ENCODE data around the gene NOSTRIN.

The NOSTRIN gene

DNA sequence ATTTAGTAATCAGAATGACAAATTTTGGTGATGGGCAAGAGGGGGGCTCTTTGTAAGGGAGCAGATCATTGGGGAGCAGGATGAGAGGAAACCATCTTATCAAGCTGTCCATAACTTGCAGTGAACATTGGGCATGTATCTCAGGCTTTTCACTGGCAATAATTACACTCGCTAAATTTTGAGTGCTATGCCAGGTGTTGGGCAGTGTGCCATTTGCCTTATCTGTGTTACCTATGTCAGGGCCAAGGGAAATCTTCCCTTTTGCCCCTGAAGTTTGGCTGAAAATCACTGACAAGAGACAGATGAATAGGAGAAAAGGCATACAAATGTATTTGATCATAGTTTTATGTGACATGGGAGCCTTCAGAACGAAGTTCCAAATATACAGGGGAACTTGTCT lies 39.0 kb downstream of the NOSTRIN start:
- no peak overlapping the region for H3K4me3 ChIP-seq (ENCODE audit: low read length)
- H3K4me2 ChIP-seq (ENCODE audit: low read depth, low read length), result no peak overlapping the region
- no peak overlapping the region for H3K9ac ChIP-seq (ENCODE audit: low read length)
- no peaks in the 10 kb centered on the region for H3K9me2 ChIP-seq (replicated peaks; ENCODE audit: insufficient read depth, low read length)
- no peak for TF ChIP-seq EZH2 (optimal IDR thresholded peaks at IDR 0.05; ENCODE audit: low read depth, low read length)
- TF ChIP-seq EZH2phosphoT487 (IDR thresholded peaks at IDR 0.05; ENCODE audit: low read length), result no peak
- TF ChIP-seq, protein P1, sequence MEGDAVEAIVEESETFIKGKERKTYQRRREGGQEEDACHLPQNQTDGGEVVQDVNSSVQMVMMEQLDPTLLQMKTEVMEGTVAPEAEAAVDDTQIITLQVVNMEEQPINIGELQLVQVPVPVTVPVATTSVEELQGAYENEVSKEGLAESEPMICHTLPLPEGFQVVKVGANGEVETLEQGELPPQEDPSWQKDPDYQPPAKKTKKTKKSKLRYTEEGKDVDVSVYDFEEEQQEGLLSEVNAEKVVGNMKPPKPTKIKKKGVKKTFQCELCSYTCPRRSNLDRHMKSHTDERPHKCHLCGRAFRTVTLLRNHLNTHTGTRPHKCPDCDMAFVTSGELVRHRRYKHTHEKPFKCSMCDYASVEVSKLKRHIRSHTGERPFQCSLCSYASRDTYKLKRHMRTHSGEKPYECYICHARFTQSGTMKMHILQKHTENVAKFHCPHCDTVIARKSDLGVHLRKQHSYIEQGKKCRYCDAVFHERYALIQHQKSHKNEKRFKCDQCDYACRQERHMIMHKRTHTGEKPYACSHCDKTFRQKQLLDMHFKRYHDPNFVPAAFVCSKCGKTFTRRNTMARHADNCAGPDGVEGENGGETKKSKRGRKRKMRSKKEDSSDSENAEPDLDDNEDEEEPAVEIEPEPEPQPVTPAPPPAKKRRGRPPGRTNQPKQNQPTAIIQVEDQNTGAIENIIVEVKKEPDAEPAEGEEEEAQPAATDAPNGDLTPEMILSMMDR (IDR thresholded peaks at IDR 0.05; ENCODE audit: low read length), result no peak
- DNase-seq, result no peak
- H3K79me2 ChIP-seq (ENCODE audit: low read length), result no peaks in the 10 kb centered on the region
- H3K9me3 ChIP-seq (replicated peaks; ENCODE audit: insufficient read depth, low read length), result no peaks in the 10 kb centered on the region
- no peaks in the 10 kb centered on the region for H3K27me3 ChIP-seq (replicated peaks; ENCODE audit: insufficient read depth, low read length)
- no peaks in the 10 kb centered on the region for H3K36me3 ChIP-seq (replicated peaks; ENCODE audit: insufficient read depth, low read length)
- H3K27ac ChIP-seq (ENCODE audit: low read length), result no peak overlapping the region
- no peaks in the 10 kb centered on the region for H4K20me1 ChIP-seq (ENCODE audit: insufficient read depth, low read length)
- no peaks in the 10 kb centered on the region for H3F3A ChIP-seq (ENCODE audit: insufficient read depth, low read length)
- H3K4me1 ChIP-seq (ENCODE audit: low read length), result peaks cover 12% of the 10 kb centered on the region
- no peak overlapping the region for H2AFZ ChIP-seq (ENCODE audit: low read length)

DNA sequence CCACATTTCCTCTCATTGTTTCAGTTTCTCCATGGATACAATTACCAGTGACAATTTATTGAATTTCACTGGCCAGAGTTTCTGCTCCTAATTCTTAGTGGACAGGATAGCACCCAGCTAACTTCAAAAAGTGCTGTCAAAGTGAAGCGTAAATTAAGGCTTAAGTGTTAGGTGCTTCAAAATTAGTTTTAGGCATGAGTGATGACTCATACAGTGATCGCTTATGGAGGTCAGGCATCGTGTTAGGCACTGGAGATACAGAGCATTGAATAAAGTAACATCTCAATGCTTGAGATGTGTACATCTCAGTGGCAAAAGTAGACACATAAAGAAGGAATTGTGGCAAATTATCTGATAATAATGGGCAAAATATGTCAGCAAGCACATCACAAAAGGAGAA lies 40.8 kb downstream of the NOSTRIN start:
- H3F3A ChIP-seq (ENCODE audit: insufficient read depth, low read length), result no peaks in the 10 kb centered on the region
- H3K4me3 ChIP-seq (ENCODE audit: low read length), result no peak overlapping the region
- no peaks in the 10 kb centered on the region for H3K36me3 ChIP-seq (replicated peaks; ENCODE audit: insufficient read depth, low read length)
- no peak overlapping the region for H2AFZ ChIP-seq (ENCODE audit: low read length)
- no peak overlapping the region for H3K4me2 ChIP-seq (ENCODE audit: low read depth, low read length)
- TF ChIP-seq EZH2 (optimal IDR thresholded peaks at IDR 0.05; ENCODE audit: low read depth, low read length), result no peak
- TF ChIP-seq EZH2phosphoT487 (IDR thresholded peaks at IDR 0.05; ENCODE audit: low read length), result no peak
- TF ChIP-seq, protein P1 (IDR thresholded peaks at IDR 0.05; ENCODE audit: low read length), result no peak
- H3K27me3 ChIP-seq (replicated peaks; ENCODE audit: insufficient read depth, low read length), result no peaks in the 10 kb centered on the region
- no peak overlapping the region for H3K27ac ChIP-seq (ENCODE audit: low read length)
- H4K20me1 ChIP-seq (ENCODE audit: insufficient read depth, low read length), result no peaks in the 10 kb centered on the region
- H3K9me3 ChIP-seq (replicated peaks; ENCODE audit: insufficient read depth, low read length), result no peaks in the 10 kb centered on the region
- H3K9me2 ChIP-seq (replicated peaks; ENCODE audit: insufficient read depth, low read length), result no peaks in the 10 kb centered on the region
- no peaks in the 10 kb centered on the region for H3K79me2 ChIP-seq (ENCODE audit: low read length)
- peaks cover 12% of the 10 kb centered on the region for H3K4me1 ChIP-seq (ENCODE audit: low read length)
- DNase-seq, result no peak
- no peak overlapping the region for H3K9ac ChIP-seq (ENCODE audit: low read length)

DNA sequence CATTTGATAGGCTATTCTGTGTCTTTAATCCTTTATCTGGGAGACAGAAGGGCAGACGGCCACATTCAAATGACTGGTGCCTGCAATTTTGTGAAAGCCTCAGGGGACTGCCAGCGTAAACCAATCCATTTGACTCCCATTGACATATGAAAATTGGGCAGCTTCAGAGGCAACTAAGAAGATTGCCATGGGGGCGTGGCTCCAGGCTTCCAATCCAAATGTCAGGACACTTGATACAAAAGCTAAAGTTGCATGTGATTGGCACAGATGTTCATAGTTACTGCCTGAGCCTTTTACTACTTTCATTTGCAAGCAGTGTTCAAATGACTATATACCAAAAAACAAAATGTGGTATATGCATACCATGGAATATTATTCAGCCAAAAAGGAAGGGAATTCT lies 45.8 kb downstream of the NOSTRIN start:
- H3K4me3 ChIP-seq (ENCODE audit: low read length), result no peak overlapping the region
- H2AFZ ChIP-seq (ENCODE audit: low read length), result no peak overlapping the region
- H3K9me2 ChIP-seq (replicated peaks; ENCODE audit: insufficient read depth, low read length), result no peaks in the 10 kb centered on the region
- peaks cover 5% of the 10 kb centered on the region for H3K4me1 ChIP-seq (ENCODE audit: low read length)
- no peak overlapping the region for H3K27ac ChIP-seq (ENCODE audit: low read length)
- no peaks in the 10 kb centered on the region for H3F3A ChIP-seq (ENCODE audit: insufficient read depth, low read length)
- H3K27me3 ChIP-seq (replicated peaks; ENCODE audit: insufficient read depth, low read length), result no peaks in the 10 kb centered on the region
- H3K4me2 ChIP-seq (ENCODE audit: low read depth, low read length), result no peak overlapping the region
- no peaks in the 10 kb centered on the region for H4K20me1 ChIP-seq (ENCODE audit: insufficient read depth, low read length)
- no peaks in the 10 kb centered on the region for H3K9me3 ChIP-seq (replicated peaks; ENCODE audit: insufficient read depth, low read length)
- H3K9ac ChIP-seq (ENCODE audit: low read length), result no peak overlapping the region
- H3K36me3 ChIP-seq (replicated peaks; ENCODE audit: insufficient read depth, low read length), result no peaks in the 10 kb centered on the region
- DNase-seq, result no peak
- no peak for TF ChIP-seq EZH2phosphoT487 (IDR thresholded peaks at IDR 0.05; ENCODE audit: low read length)
- TF ChIP-seq, protein P1 (IDR thresholded peaks at IDR 0.05; ENCODE audit: low read length), result no peak
- no peak for TF ChIP-seq EZH2 (optimal IDR thresholded peaks at IDR 0.05; ENCODE audit: low read depth, low read length)
- no peaks in the 10 kb centered on the region for H3K79me2 ChIP-seq (ENCODE audit: low read length)

Measured in MM.1S (cell line).